HG03097 (cell line): ENCODE measurements around the gene KRTDAP.
"Not testable (repeated sequence)": the region's sequence is repeated elsewhere in the genome, so short reads cannot be mapped to it uniquely, and the experiment has no call there.

Experiments used
- ATAC-seq: cut with Tn5 transposase; IDR thresholded peaks from one replicate; pipeline ENCODE4 v1.9.1; 2021; ENCODE audit not compliant: unreplicated experiment, low FRiP score

Gene KRTDAP

DNA sequence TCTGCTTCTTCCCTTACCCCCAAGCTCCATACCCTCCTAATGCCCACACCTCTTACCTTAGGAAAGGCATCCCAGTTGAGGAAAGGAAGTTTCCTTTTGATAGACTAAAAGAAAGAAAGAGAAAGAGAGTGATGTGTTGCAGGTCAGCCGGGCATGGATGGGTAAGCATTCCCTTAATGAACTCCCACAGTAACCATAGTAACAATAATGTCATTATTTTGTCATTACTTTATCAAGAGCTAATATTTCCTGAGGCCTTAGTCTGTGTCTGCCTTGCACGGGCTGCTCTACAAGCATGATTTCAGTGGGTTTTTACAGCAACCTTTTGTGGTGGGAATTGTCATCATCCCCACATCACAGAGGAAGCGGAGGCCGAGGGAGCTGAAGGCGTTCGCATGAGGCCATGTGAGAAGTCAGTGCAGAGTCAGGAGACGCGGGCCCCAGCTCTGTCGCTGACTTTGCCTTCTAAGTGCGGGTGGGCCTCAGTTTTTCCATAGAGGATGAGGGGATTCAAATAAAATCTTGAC, 2.5 kb downstream of the KRTDAP start:
- ATAC-seq, result no peak

DNA sequence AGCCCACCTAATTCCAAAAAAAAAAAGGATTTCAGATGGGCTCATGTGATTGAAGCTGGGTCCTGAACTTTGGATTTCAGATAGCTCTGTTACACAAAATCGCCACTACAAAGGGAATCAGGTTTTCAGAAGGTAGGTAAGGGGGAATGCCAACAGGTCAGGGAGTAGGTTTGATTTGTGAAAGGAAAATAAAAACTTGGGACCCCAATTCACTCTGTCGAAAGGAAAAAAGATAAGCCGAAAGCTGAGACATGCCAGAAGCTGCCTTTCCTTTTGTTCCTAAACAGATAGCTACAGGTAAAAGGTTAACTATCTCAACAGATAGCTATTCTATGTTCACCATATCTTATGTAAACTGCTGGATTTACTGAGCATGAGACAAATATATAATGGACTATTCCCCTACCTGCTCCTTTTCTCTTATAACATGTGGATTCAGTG, 4.0 kb downstream of the KRTDAP start:
- ATAC-seq, result no peak

- peak; percentile 55 for ATAC-seq
Observed at GRCh38 chr19:35484252-35485036, 5.8 kb downstream of the KRTDAP start.

GRCh38 chr19:35483089-35483488, 7.2 kb downstream of the KRTDAP start:
- no peak for ATAC-seq

DNA sequence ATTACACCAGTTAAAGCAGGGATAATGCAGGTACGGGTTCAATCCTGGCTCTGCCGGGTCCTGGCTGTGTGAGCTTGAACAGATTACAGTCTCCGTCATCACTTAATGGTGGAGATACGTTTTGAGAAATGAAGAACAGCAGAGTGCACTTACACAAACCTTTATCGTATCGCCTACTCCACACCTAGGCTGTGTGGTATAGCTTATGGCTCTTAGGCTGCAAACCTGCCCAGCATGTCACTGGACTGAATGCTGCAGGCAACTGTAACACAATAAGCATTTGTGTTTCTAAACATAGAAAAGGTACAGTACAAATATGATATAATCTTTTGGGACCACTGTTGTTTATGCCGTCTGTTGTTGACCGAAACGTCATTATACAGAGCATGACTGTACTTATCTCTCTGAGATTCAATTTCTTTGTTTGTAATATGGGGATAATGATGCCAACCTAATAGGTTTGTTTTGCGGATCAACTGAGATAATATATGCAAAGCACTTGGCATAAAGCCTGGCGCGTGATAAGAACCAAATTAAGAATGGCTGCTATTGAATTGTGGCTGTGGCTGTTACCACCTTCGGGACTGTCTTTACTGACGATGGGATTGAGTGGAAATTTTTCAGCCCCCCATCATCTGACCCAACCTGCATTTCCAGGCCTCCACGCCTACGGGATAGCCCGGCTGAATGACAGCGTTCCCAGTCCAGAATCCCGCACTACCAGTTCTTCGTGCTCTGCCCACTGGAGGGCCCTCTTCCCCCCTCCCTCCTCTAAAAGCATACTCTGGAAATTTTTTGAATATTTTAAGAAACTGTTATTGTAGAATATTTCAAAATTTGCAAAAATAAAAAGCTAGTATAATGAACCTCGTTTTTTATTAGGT, 11.2 kb downstream of the KRTDAP start:
- ATAC-seq, result no peak

DNA sequence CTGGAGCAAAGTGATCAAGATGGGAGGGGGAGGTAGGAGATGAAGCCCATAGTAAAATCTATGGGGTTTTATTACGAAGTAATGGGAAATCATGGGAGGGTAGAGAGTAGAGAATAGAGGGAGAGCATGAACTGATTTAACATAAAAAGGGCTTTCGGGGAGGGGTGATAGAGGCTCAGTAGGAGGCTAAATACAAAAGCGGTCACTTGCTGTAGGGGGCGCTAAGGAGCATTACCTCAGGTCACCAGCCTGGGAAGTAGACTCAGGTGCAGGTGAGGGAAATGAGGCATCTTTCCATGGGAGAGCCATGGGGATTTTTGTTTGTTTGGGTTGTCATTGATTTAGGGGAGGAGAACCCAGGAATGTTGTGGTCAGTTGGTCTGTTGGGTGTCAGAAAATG, 14.1 kb downstream of the KRTDAP start:
- ATAC-seq, result no peak

GRCh38 chr19:35474594-35474993, 15.7 kb downstream of the KRTDAP start:
- ATAC-seq, result not testable (repeated sequence)

DNA sequence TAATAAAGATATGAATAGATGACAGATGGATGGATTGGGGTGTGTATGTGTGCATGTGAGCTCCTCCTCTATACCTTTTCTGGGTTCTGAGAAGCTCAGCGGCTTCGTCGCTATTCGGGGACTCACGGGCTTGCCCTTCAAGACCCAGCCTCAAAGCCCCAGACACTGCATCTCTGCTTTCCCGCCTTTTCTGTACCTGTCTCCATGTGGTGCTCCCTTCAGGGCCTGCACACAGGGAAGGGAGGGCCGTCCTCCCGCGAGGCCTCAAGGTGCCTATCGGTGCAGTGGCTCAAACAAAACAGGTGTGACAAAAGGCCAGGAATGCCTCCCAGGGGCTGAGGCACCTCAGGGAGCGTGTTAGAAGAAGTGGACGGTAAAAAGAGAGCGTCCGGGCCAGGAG, 16.2 kb downstream of the KRTDAP start:
- ATAC-seq, result no peak

GRCh38 chr19:35471946-35472345, 18.3 kb downstream of the KRTDAP start:
- ATAC-seq, result no peak

DNA sequence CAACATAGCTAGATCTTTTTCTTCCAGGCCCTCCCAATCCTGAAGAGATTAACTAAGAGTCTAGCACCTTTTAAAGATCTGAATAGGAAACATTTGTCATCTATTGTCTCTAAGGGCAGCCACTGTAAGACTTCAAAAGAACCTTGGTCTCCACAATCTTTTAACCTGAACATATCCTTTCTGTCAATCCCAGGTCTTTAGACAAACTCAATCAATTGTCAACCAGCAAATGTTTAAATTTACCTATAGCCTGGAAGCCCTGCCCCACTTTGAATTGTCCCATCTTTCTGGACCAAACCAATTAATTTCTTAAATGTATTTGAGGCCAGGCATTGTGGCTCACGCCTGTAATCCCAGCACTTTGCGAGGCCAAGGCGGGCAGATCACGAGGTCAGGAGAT, 19.2 kb downstream of the KRTDAP start:
- not testable (repeated sequence) for ATAC-seq

DNA sequence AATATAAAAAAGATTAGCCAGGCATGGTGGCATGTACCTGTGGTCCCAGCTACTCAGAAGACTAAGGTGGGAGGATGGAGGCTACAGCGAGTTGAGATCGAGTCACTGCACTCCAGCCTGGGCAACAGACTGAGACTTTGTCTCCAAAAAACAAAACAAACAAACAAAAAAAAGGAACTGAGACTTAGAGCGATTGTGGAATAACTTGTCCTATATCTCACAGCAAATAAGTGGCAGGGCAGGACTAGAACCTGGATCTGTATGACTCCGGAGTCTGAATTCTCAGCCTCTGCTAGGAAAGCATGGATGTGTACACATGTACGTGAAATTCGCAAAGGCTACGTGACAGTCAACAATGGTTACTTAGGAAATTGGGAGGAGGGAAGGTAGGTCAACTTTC, 20.1 kb downstream of the KRTDAP start:
- ATAC-seq, result no peak

GRCh38 chr19:35468637-35469036, 21.6 kb downstream of the KRTDAP start:
- ATAC-seq, result peak; percentile 83

GRCh38 chr19:35466259-35466658, 24.0 kb downstream of the KRTDAP start:
- ATAC-seq, result no peak

- not testable (repeated sequence) for ATAC-seq
Observed at GRCh38 chr19:35462956-35463355, 27.3 kb downstream of the KRTDAP start.

DNA sequence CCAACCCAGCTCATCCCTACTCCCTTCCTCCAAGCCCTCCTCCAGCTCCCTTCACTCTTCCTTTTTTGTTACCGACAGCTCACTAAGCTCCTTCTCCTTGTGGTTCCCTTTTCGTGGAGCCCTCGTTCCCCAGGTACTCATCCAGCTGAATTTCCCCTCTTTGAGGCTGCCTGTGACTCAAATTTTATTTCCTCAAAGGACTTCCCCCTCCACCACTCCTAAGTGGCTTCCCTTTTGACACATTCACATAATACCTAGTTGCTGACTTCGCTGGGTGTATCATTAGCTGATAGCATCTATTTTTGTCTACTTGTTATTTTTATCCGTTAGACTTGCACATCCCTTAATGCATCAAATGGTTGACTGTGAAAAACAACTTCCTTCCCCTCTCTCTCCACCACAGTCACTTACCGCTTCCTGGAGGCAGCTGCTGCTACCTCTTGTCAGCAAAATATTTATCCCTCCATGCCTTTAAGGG, 27.7 kb downstream of the KRTDAP start:
- ATAC-seq, result peak; percentile 63

GRCh38 chr19:35461788-35462187, 28.5 kb downstream of the KRTDAP start:
- not testable (repeated sequence) for ATAC-seq

- ATAC-seq, result no peak
Observed at GRCh38 chr19:35461060-35461459, 29.2 kb downstream of the KRTDAP start.

DNA sequence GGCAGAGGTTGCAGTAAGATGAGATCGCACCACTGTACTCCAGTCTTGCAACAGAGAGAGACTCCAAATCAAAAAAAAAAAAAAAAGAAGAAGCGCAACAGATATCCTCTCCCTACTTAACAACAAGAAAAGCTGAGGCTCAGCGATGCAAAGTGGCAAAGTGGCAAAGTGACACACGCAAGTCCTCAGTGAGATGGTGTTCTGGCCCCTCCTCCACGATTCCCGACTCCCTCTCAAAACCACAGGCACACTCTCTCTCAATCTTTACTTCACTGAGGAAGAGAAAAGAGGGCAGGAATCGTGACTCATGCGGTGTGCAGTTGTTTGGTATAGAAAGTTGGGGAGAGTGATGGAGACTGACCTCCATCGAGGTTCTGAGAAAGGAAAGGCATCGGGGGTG, 29.7 kb downstream of the KRTDAP start:
- no peak for ATAC-seq

- no peak for ATAC-seq
Observed at GRCh38 chr19:35459414-35460082, 30.7 kb downstream of the KRTDAP start.

GRCh38 chr19:35458731-35459391, 31.4 kb downstream of the KRTDAP start:
- no peak for ATAC-seq
